Right atrium auricular region (tissue), 2 donors: ENCODE measurements around the gene TRAF3IP1. TPM values are rescaled to one million over a fixed set of nuclear protein-coding genes. Genes with fewer than 3 reads are reported as not detected.

Experiments used
- DNase-seq: peaks from one replicate; pipeline ENCODE4 v3.0.0-alpha.2; 2019; ENCODE audit warnings: low spot score
- H3K27ac ChIP-seq, 2 donors: fragments of 200-600 bp; sonication (generic); 1 replicate in 1 of 2; 2 replicates in 1 of 2; pipeline ENCODE4 v1.5.1; 2016 to 2019
- H3K27me3 ChIP-seq, 2 donors: fragments of 200-600 bp; sonication (generic); one replicate each; pipeline versions ENCODE4 v1.5.1 to v1.6.0; 2017 to 2019
- H3K36me3 ChIP-seq: fragments of 200-600 bp; sonication (generic); one replicate; pipeline ENCODE4 v1.5.1; 2016
- H3K4me1 ChIP-seq, 2 donors: fragments of 200-600 bp; sonication (generic); one replicate each; pipeline versions ENCODE4 v1.5.1 to v1.6.0; 2017 to 2019
- H3K4me3 ChIP-seq, 2 donors: fragments of 200-600 bp; sonication (generic); 1 replicate in 1 of 2; 2 replicates in 1 of 2; pipeline ENCODE4 v1.5.1; 2017 to 2019; ENCODE audit warnings: mild to moderate bottlenecking in 1 of 2, moderate library complexity in 1 of 2
- H3K9me3 ChIP-seq, 2 donors: fragments of 200-600 bp; sonication (generic); one replicate each; pipeline ENCODE4 v1.5.1; 2019
- CTCF ChIP-seq, 2 donors: fragments of 200-600 bp; sonication (generic); IDR thresholded peaks; one replicate each; pipeline ENCODE4 v1.5.1; 2019; ENCODE audit warnings: antibody characterized with exemption in 2 of 2
- total RNA-seq, 2 donors: library from RNA; depleted of rRNA; stranded (reverse); fragments of >200 nt; gene quantifications; one replicate each; pipeline ENCODE4 v1.1.0, GENCODE V29; 2016

Gene TRAF3IP1
- total RNA-seq, 2 donors from 2014 or later: 5.0 to 5.8 TPM

DNA sequence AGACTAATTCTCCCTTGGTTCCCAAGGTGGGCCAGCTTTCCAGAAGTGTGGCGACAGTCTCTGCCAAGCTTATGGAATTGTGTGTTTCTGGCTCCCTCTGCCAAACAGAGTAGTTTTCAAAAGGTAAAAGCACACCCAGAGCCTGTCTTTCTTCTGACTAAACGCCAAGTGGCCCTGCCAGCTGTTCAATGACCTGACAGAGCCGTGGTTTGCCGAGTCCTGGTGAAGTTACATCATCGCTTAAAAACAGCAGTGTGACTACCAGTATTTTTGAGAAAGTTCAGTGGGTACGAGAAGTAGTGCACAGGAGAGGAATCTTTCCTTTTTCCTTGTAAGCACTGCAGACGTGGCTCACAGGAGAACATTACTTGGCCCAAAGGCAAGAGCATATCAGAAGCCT, 33.8 kb upstream of the TRAF3IP1 start:
- peak overlapping the region in 1 of 2 donors; percentile 75 for H3K4me3 ChIP-seq
- no peak for TF ChIP-seq CTCF (IDR thresholded peaks at IDR 0.05)
- peak overlapping the region; percentile 88 to 93 for H3K27ac ChIP-seq
- H3K27me3 ChIP-seq: no peaks in the 10 kb centered on the region
- DNase-seq: peak; percentile 85
- H3K9me3 ChIP-seq: no peaks in the 10 kb centered on the region
- peaks cover 0 to 68% of the 10 kb centered on the region in 2 donors for H3K4me1 ChIP-seq
- no peaks in the 10 kb centered on the region for H3K36me3 ChIP-seq

GRCh38 chr2:238286987-238287736, 33.2 kb upstream of the TRAF3IP1 start:
- no peak for TF ChIP-seq CTCF (IDR thresholded peaks at IDR 0.05)
- Histone ChIP-seq H3K27me3 (no peaks in the 10 kb centered on the region), H3K4me1 (peaks cover 0 to 68% of the 10 kb centered on the region in 2 donors), H3K4me3 (peak overlapping the region; percentile 75 to 84), H3K36me3 (no peaks in the 10 kb centered on the region), H3K27ac (peak overlapping the region; percentile 88 to 93), H3K9me3 (no peaks in the 10 kb centered on the region)
- DNase-seq: no peak

- no peaks in the 10 kb centered on the region for H3K36me3 ChIP-seq
- no peaks in the 10 kb centered on the region for H3K27me3 ChIP-seq
- H3K4me3 ChIP-seq: peak within 1 kb of the TSS; percentile 75 to 84
- peak; percentile 83 for DNase-seq
- peak within 1 kb of the TSS; percentile 88 to 93 for H3K27ac ChIP-seq
- peaks cover 0 to 64% of the 10 kb centered on the region in 2 donors for H3K4me1 ChIP-seq
- no peaks in the 10 kb centered on the region for H3K9me3 ChIP-seq
- no peak for TF ChIP-seq CTCF (IDR thresholded peaks at IDR 0.05)
Observed at GRCh38 chr2:238287737-238288649, 32.3 kb upstream of the TRAF3IP1 start, which contains the start of gene PER2. PER2 (minus strand) TSS chr2:238288610; CDS start chr2:238277936, 10,674 bp downstream.

- DNase-seq: peak; percentile 100
- H3K27ac ChIP-seq: peak overlapping the region; percentile 88 to 93
- H3K4me1 ChIP-seq: peaks cover 0 to 55% of the 10 kb centered on the region in 2 donors
- no peaks in the 10 kb centered on the region for H3K36me3 ChIP-seq
- peak overlapping the region; percentile 75 to 84 for H3K4me3 ChIP-seq
- peak in 1 of 2 donors; percentile 57 for TF ChIP-seq CTCF (IDR thresholded peaks at IDR 0.05)
- no peaks in the 10 kb centered on the region for H3K9me3 ChIP-seq
- H3K27me3 ChIP-seq: no peaks in the 10 kb centered on the region
Observed at GRCh38 chr2:238288650-238289573, 31.4 kb upstream of the TRAF3IP1 start.

DNA sequence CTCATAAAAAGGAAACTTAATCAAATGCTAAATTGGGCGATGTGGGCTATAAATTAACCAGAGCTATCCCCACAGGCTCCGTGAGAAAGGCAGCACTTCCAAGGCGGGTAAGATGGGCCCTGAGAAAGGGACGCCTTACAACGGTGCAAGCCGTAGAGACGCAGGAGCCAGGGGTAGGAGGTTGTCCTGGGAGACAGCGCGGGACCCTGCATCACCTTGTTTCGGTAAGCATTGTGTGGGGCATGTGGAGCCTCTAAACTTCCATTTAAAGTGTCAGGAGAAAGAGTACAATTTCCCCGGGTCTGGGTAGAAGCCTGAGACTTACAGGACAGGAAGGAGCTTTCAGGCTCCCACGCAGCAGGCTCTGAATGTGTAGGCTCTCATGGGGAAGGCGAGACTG, 30.7 kb upstream of the TRAF3IP1 start:
- peak overlapping the region; percentile 88 to 93 for H3K27ac ChIP-seq
- H3K4me3 ChIP-seq: peak overlapping the region; percentile 75 to 84
- H3K27me3 ChIP-seq: no peaks in the 10 kb centered on the region
- TF ChIP-seq CTCF (IDR thresholded peaks at IDR 0.05): no peak
- no peaks in the 10 kb centered on the region for H3K36me3 ChIP-seq
- H3K4me1 ChIP-seq: peaks cover 0 to 55% of the 10 kb centered on the region in 2 donors
- no peaks in the 10 kb centered on the region for H3K9me3 ChIP-seq
- DNase-seq: no peak
